Measurements from ENCODE around the gene SRGAP1. TPM values are rescaled to one million over a fixed set of nuclear protein-coding genes. Genes with fewer than 3 reads are reported as not detected.

The SRGAP1 gene
- total and polyA plus RNA-seq, 2 of the 13 experiments (the other 11 are each of a cell fraction or from before 2014, with no cell fraction given): 1.6 to 3.4 TPM

DNA sequence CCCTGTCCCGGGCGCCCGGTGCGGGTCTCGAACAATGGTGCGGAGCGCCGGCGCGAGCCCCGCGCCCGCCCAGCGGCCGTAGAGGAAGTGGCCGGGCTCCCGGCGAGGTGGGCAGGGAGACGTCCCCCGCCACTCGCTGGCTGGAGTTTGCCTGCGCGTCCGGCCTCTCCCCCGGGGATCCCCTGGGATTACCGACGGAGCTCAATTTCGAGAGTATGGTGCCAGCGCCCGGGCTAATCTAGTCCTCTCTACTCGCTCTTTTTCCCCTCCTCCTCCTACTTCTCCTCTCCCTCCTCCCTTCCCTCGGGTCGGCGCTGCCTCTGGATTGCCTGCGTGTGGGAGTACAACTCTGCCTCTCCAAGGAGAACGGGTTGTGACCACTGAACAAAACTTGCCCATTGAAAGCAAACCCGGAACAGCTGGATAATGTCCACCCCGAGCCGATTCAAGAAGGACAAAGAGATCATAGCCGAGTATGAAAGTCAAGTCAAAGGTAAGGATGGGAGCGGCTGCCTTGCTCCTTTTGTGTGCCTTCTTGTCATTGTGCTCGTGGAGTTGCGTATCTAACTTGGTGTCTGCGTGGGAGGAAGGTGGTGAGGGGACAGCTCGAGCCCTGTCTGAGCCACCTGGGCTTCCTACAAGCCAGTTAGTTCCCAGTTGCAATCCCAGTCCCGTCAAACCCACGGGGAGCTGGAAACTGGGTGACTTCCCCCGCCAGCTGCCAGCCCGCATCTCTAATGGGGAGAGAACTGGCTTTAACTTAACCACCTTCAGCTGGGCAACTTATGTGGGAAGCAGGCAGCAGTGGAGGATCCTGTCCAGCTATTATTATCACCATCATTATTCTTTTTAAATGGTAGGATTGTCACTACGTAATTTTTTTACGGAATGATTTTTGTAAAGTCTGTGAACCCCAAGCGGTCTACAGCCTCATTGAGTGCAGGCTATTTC, at the start of gene SRGAP1 (continued):
- TF ChIP-seq, protein P1, sequence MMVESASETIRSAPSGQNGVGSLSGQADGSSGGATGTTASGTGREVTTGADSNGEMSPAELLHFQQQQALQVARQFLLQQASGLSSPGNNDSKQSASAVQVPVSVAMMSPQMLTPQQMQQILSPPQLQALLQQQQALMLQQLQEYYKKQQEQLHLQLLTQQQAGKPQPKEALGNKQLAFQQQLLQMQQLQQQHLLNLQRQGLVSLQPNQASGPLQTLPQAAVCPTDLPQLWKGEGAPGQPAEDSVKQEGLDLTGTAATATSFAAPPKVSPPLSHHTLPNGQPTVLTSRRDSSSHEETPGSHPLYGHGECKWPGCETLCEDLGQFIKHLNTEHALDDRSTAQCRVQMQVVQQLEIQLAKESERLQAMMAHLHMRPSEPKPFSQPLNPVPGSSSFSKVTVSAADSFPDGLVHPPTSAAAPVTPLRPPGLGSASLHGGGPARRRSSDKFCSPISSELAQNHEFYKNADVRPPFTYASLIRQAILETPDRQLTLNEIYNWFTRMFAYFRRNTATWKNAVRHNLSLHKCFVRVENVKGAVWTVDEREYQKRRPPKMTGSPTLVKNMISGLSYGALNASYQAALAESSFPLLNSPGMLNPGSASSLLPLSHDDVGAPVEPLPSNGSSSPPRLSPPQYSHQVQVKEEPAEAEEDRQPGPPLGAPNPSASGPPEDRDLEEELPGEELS (CRISPR knock-in tag; IDR thresholded peaks at IDR 0.05): 0 out of 2 replicates have a peak, but pooled peaks have one; percentile 13
- TF ChIP-seq SAP130 (CRISPR knock-in tag; IDR thresholded peaks at IDR 0.05; ENCODE audit: low read depth): peak; percentile 21; the same call in 1 of the 2 replicates
- TF ChIP-seq KDM1A (CRISPR knock-in tag; IDR thresholded peaks at IDR 0.05): no peak
- 0 out of 2 replicates have a peak, but pooled peaks have one; percentile 46 for TF ChIP-seq ZNF264 (CRISPR knock-in tag; IDR thresholded peaks at IDR 0.05)
- no peak for TF ChIP-seq ZNF597 (CRISPR knock-in tag; IDR thresholded peaks at IDR 0.05)
- TF ChIP-seq, protein P2, sequence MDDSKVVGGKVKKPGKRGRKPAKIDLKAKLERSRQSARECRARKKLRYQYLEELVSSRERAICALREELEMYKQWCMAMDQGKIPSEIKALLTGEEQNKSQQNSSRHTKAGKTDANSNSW (CRISPR knock-in tag; IDR thresholded peaks at IDR 0.05; ENCODE audit: borderline replicate concordance): no peak
- no peak for TF ChIP-seq PBX2 (CRISPR knock-in tag; IDR thresholded peaks at IDR 0.05)
- TF ChIP-seq, protein P3, sequence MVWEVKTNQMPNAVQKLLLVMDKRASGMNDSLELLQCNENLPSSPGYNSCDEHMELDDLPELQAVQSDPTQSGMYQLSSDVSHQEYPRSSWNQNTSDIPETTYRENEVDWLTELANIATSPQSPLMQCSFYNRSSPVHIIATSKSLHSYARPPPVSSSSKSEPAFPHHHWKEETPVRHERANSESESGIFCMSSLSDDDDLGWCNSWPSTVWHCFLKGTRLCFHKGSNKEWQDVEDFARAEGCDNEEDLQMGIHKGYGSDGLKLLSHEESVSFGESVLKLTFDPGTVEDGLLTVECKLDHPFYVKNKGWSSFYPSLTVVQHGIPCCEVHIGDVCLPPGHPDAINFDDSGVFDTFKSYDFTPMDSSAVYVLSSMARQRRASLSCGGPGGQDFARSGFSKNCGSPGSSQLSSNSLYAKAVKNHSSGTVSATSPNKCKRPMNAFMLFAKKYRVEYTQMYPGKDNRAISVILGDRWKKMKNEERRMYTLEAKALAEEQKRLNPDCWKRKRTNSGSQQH (CRISPR knock-in tag; IDR thresholded peaks at IDR 0.05; ENCODE audit: low read depth): 0 out of 2 replicates have a peak, but pooled peaks have one; percentile 28
- TF ChIP-seq ZNF362 (CRISPR knock-in tag; IDR thresholded peaks at IDR 0.05; ENCODE audit: borderline replicate concordance): no peak
- no peak for TF ChIP-seq ZNF124 (CRISPR knock-in tag; IDR thresholded peaks at IDR 0.05)
- 0 out of 2 replicates have a peak, but pooled peaks have one; percentile 27 for TF ChIP-seq ZNF512B (CRISPR knock-in tag; IDR thresholded peaks at IDR 0.05; ENCODE audit: borderline replicate concordance)
- no peak for TF ChIP-seq ZNF557 (CRISPR knock-in tag; IDR thresholded peaks at IDR 0.05)
- TF ChIP-seq FOXC1 (CRISPR knock-in tag; IDR thresholded peaks at IDR 0.05; ENCODE audit: borderline replicate concordance): 0 out of 2 replicates have a peak, but pooled peaks have one; percentile 2
- no peak for TF ChIP-seq EHMT2 (IDR thresholded peaks at IDR 0.05; ENCODE audit: borderline replicate concordance, low read depth, low read length)
- TF ChIP-seq HOXD1 (CRISPR knock-in tag; IDR thresholded peaks at IDR 0.05): 0 out of 2 replicates have a peak, but pooled peaks have one; percentile 36
- no peak for TF ChIP-seq ZNF496 (CRISPR knock-in tag; IDR thresholded peaks at IDR 0.05; ENCODE audit: insufficient replicate concordance)
